Adrenal gland (tissue), 5 donors: ENCODE data around the gene YJEFN3.

ENCODE experiments used
- CTCF ChIP-seq, 6 experiments: fragments of 450-650 bp in 4 of 6; fragments of 200-600 bp in 2 of 6; sonication (generic) in 1 of 6; IDR thresholded peaks; 1 replicate in 5 of 6; 2 replicates in 1 of 6; pipeline versions ENCODE4 v1.5.1 to v1.8.0; 2016 to 2021; ENCODE audit warnings: antibody characterized with exemption in 6 of 6, mild to moderate bottlenecking in 2 of 6, moderate library complexity in 1 of 6
- POLR2A ChIP-seq, 2 donors: fragments of 450-650 bp; IDR thresholded peaks; one replicate each; pipeline ENCODE4 v1.6.1; 2017; ENCODE audit warnings: antibody characterized with exemption in 2 of 2, mild to moderate bottlenecking in 2 of 2, moderate library complexity in 1 of 2
- donor health status: DM: no; HTN: no; CAD: no.

GRCh38 chr19:19549804-19550464, 21.2 kb downstream of the YJEFN3 start:
- TF ChIP-seq CTCF (IDR thresholded peaks at IDR 0.05) (no peak), POLR2A (IDR thresholded peaks at IDR 0.05) (no peak)
